ENCODE data around the gene CAMKMT.

- TF ChIP-seq TAF1 (IDR thresholded peaks at IDR 0.05; ENCODE audit: low read depth) (no peak), RAD21 (IDR thresholded peaks at IDR 0.05; ENCODE audit: low read depth) (no peak), NFIC (IDR thresholded peaks at IDR 0.05) (no peak), FOXM1 (IDR thresholded peaks at IDR 0.05; ENCODE audit: borderline replicate concordance, low read depth) (no peak), YY1 (IDR thresholded peaks at IDR 0.05; ENCODE audit: low read depth) (no peak), REST (IDR thresholded peaks at IDR 0.05; ENCODE audit: low read depth) (no peak), MAX (IDR thresholded peaks at IDR 0.05) (no peak)
Measured at GRCh38 chr2:44786045-44786816, 424.5 kb downstream of the CAMKMT start.
